ENCODE data around the gene PDIK1L. TPM values are rescaled to one million over a fixed set of nuclear protein-coding genes. Genes with fewer than 3 reads are reported as not detected.

The PDIK1L gene
- total and polyA plus RNA-seq, 2 experiments from 2014 or later = 4.2 to 8.5 TPM

DNA sequence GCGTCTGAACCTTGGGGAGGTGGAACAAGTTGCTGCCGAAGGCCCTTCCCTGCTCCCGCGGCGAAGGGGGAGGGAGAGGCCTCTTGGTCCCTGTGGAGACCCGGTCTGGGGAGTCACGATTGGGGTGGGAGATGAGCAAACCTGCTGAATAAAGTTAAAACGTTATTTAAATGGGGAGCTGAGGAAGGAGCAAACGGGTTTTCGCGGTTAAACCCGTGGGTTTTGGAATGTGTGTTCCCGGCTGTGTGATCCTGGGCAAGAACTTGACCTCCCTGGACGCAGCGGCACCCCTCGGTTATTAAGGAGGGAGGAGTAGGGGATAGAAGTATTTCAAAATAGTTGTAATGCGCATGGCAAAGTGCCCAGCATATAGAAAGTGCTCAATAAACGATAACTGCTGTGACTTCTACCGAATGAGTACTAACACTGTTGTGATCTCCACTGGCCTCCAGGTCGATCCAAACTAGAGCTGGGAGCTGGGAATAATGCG, 50.6 kb downstream of the PDIK1L start:
- DNase-seq (ENCODE audit: low read depth in 1 of 2, low spot score in 1 of 2) = no peak
- Histone ChIP-seq H3K4me3 (peak overlapping the region; percentile 21), H3K4me1 (ENCODE audit: low read depth) (peaks cover 48% of the 10 kb centered on the region), H3K36me3 (no peaks in the 10 kb centered on the region), H3K27ac (no peak overlapping the region), H3K9me3 (ENCODE audit: low read depth) (no peaks in the 10 kb centered on the region), H3K27me3 (no peaks in the 10 kb centered on the region)
- TF ChIP-seq, protein P1, sequence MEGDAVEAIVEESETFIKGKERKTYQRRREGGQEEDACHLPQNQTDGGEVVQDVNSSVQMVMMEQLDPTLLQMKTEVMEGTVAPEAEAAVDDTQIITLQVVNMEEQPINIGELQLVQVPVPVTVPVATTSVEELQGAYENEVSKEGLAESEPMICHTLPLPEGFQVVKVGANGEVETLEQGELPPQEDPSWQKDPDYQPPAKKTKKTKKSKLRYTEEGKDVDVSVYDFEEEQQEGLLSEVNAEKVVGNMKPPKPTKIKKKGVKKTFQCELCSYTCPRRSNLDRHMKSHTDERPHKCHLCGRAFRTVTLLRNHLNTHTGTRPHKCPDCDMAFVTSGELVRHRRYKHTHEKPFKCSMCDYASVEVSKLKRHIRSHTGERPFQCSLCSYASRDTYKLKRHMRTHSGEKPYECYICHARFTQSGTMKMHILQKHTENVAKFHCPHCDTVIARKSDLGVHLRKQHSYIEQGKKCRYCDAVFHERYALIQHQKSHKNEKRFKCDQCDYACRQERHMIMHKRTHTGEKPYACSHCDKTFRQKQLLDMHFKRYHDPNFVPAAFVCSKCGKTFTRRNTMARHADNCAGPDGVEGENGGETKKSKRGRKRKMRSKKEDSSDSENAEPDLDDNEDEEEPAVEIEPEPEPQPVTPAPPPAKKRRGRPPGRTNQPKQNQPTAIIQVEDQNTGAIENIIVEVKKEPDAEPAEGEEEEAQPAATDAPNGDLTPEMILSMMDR (IDR thresholded peaks at IDR 0.05; ENCODE audit: low read depth, low read length) = no peak

DNA sequence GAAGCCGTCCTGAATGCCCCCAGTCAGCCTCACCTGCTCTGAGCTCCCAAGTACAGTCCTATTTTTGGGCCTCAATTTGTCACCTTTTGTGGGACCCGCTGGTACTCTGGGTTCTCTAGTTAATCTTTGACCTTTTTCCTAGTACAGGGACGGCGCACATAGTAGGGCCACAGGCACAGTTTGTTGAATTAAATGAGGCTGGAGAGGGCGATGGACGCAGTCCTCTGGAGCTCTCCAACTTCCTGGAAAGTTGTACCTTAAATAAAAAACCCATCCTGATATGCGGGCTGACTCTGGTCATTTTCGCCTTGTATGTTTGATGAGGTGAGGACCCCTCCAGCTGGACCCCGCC, 52.0 kb downstream of the PDIK1L start:
- peaks cover 37% of the 10 kb centered on the region for H3K4me1 ChIP-seq (ENCODE audit: low read depth)
- TF ChIP-seq, protein P1 (IDR thresholded peaks at IDR 0.05; ENCODE audit: low read depth, low read length) = no peak
- no peaks in the 10 kb centered on the region for H3K27me3 ChIP-seq
- H3K9me3 ChIP-seq (ENCODE audit: low read depth) = no peaks in the 10 kb centered on the region
- no peaks in the 10 kb centered on the region for H3K36me3 ChIP-seq
- peak overlapping the region; percentile 30 for H3K4me3 ChIP-seq
- no peak overlapping the region for H3K27ac ChIP-seq
- DNase-seq (ENCODE audit: low read depth in 1 of 2, low spot score in 1 of 2) = no peak

DNA sequence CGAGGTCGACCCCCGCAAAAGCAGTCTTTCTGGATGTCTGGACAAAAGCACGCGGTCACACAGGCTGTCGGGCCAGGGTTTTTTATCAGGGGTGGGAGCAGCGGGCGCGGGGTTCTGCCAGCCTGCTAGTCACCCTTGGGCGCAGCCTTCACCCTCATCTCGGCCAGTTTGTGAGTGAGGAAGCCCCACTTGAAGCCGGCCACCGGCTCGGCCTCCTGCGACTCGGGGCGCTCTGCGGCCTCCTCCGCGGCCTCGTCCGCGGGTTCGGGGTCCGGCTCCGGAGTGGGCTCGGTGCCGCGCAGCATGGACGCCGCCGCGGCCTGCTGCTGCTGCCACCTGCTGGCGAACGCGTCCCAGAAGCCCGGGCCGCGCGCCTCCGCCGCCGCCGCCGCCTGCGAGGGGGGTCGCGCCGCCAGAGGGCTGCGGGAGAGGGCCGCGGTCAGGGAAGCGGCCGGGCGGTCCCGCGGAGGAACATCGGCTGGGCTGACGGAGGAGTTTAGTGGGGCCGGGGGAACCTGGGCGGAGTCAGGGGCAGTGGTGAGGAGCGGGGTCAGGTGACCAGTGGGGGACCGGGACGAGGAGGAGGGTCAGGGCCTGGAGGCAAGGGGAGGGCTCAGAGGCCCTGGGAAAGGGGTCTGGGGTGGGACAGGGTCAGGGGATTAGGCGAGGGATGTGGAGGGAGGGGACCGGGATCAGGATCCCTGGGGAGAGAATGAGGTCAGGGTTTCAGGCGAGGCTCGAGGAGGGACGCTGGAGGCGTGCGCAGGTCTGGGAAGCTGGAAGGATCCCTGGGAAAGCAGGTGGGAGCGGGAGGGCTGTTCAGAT, 52.6 kb downstream of the PDIK1L start:
- H3K27me3 ChIP-seq = no peaks in the 10 kb centered on the region

DNA sequence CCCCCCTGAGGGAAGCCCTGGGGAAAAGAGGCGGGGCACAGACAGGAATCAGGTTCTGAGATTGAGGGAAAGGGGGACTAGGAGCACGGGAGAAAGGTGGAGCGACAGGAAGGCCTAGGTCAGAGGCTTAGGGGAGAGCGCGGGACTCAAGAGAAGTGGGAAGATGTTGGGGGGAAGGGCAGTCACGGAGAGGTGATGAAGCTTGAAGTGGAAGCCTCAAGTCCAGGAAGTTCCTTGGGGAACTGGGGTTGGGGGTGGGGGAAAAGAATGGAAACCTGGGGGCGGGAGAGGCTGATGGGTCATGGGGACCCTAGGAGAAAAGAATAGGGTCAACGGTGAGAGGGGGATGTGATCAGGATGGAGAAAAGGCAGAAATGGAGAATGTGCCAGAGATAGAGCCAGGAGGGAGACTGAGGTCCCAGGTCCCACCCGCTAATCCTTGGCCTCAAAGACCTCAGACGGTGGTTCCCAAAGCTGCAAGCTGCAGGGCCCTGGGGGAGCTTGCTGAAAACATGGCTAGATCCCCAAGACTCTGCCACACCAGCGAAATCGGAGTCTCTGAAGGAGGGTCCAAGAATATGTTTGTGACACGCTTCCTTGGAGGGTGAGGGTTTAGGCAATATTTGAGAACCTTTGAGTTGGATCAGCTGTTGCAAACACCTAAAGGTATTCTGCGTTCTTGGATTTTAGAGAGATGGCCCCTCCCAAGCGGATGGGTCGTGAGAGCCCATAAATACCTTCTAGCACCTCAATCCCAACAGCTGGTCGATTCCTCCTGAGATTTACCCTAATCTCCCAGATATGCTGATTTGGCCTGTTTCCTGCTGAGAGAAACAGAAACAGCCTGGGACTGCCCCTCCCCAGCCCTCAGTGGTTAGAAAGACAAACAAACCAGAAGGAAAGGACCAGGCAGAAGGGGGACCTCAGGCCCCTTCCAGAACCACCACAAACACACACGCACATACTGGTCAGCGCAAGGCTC, 53.5 kb downstream of the PDIK1L start:
- no peak for DNase-seq (ENCODE audit: low read depth in 1 of 2, low spot score in 1 of 2)
- TF ChIP-seq, protein P1 (IDR thresholded peaks at IDR 0.05; ENCODE audit: low read depth, low read length) = no peak
- Histone ChIP-seq H3K4me3 (peak overlapping the region; percentile 30), H3K36me3 (no peaks in the 10 kb centered on the region), H3K9me3 (ENCODE audit: low read depth) (no peaks in the 10 kb centered on the region), H3K27ac (peak overlapping the region; percentile 75), H3K27me3 (no peaks in the 10 kb centered on the region), H3K4me1 (ENCODE audit: low read depth) (peaks cover 24% of the 10 kb centered on the region)

More for the DNA sequence above, 52.6 kb downstream of the PDIK1L start:
- Histone ChIP-seq H3K4me1 (ENCODE audit: low read depth) (peaks cover 31% of the 10 kb centered on the region), H3K9me3 (ENCODE audit: low read depth) (no peaks in the 10 kb centered on the region), H3K27ac (peak overlapping the region; percentile 75), H3K36me3 (no peaks in the 10 kb centered on the region), H3K4me3 (peak overlapping the region; percentile 30)
- TF ChIP-seq, protein P1 (IDR thresholded peaks at IDR 0.05; ENCODE audit: low read depth, low read length) = peak; percentile 43
- DNase-seq (ENCODE audit: low read depth in 1 of 2, low spot score in 1 of 2) = peak; percentile 37 to 79

DNA sequence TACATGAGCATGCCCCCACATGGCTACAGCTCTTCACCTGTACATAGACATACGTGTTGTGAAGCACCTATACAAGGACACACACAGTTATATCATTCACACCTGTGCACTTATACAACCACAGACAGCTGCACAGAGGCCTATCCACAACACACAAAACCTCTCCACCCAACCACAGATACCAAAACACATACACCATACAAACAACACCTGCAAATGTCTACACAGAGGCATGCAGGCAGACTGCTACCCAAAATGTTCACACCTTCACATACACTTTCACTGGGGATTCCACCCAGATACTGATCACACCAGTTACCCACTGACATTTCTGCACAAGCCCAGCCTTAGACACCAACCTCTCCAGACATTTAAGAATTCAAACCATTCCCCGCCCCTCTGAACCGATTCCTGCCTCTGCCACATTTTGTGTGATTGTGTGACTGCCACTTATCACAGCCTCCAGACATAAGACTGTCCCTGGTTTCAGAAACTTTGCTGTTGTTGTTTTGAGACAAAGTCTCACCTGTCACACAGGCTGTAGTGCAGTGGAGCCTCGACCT, 55.2 kb downstream of the PDIK1L start:
- no peak overlapping the region for H3K4me3 ChIP-seq
- no peaks in the 10 kb centered on the region for H3K36me3 ChIP-seq
- TF ChIP-seq, protein P1 (IDR thresholded peaks at IDR 0.05; ENCODE audit: low read depth, low read length) = no peak
- no peaks in the 10 kb centered on the region for H3K9me3 ChIP-seq (ENCODE audit: low read depth)
- no peak overlapping the region for H3K27ac ChIP-seq
- H3K27me3 ChIP-seq = no peaks in the 10 kb centered on the region
- H3K4me1 ChIP-seq (ENCODE audit: low read depth) = peaks cover 16% of the 10 kb centered on the region
- DNase-seq (ENCODE audit: low read depth in 1 of 2, low spot score in 1 of 2) = no peak
